ENCODE data around the gene KRT71. TPM values are rescaled to one million over a fixed set of nuclear protein-coding genes. Genes with fewer than 3 reads are reported as not detected.

KRT71 gene
- total RNA-seq, 1 donor from 2014 or later, result not detected

DNA sequence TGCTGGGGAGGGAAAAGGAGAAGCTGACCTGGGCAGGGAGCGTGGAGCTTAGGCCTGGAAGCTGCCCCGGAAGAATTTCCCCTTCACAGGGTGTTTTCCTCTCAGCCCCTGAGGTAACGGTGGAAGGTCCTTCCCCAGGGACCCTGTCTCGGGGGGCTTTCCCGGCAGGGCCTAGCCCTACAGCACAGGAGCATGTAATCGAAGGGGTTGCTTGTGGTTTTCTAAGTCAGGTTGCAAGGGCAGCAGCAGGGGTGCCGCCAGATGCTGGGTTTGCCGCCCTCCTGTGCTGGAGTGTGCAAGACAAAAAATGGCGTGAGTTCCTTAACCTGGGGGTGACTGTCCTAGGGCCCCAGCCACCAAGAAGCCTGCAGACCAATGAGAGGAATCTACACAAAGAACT is 22.3 kb upstream of the KRT71 start:
- DNase-seq, result no peak

- no peak for DNase-seq
These were observed 20.8 kb upstream of the KRT71 start, which contains the start of gene KRT74 for GRCh38 chr12:52573743-52574142. TSS of gene KRT74 (minus strand) at chr12:52573843. CDS start at chr12:52573777, 66 bp downstream.

DNA sequence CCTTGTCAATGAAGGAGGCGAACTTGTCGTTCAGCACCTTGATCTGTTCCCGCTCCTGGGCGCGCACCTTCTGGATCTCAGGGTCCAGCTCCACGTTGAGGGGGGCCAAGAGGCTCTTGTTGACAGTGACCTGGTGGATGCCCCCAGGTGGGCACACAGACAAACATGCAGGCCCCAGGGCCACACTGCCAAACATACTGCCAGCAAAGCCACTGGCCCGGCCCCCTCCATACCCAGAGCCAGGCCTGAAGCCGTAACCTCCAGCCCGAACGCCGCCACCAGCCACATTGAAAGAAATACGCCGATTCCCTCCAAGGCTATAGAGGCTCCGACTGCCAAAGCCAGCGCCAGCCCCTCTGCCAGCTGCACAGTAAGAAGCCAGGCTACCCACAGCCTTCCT is 20.4 kb upstream of the KRT71 start:
- DNase-seq, result no peak

DNA sequence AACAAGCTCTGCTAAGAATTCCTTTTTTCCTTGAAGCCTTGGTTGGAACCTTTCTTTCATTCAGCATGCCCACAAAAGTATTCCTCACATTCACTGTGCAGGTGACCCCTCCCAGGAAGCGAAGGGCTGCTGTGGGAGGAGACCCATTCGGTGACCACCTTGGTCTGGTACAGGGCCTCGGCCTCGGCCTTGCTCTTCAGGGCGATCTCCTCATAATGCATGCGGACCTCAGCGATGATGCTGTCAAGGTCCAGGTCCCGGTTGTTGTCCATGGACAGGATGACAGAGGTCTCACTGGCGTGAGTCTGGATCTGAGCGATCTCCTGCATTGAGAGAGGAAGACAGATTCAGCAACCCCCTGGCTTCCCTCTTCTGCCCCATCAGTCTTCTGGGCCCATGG is 17.6 kb upstream of the KRT71 start:
- no peak for DNase-seq

GRCh38 chr12:52568111-52568510 is 15.2 kb upstream of the KRT71 start:
- no peak for DNase-seq

- no peak for DNase-seq
These were observed 13.9 kb upstream of the KRT71 start for GRCh38 chr12:52566847-52567291.

DNA sequence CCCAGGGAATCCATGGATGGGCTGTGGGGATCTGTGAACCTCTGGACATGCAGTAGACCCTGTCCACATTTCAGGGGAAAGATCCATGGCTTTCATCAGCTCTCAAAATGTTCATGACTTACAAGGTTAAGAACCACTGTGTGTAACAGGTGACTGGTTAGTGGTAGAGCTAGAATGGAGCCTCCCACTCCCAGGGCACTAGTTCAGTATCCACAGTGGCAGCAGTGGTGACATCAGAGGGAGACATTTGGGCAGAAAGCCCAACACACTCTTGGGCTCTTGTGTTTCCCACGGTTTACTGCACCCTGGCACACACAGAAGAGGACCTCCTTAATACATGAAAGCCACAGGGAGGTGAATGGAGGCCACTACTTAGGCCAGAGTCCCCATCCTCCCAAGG is 11.6 kb upstream of the KRT71 start:
- no peak for DNase-seq

- DNase-seq, result no peak
These were observed 9.0 kb upstream of the KRT71 start for GRCh38 chr12:52561880-52562449.

DNA sequence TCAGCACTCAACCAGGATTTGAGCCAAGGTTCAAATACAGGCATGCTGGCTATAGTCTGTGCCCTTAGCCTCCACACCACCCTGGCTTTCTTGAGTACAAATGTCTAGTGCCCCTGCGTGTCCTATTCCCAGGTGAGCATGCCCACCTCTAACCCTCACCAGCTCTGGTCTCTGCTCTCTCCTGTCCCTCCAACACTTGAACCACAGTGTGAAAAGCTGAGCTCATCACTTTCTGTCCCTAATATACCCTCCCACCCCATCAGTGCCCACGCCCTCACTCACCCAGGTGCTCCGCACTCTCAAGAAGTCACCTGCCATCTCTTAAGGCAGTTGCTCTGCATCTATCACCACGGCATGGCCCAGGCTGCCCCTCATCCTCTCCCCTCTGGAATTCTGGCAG is 7.0 kb upstream of the KRT71 start:
- DNase-seq, result no peak

- no peak for DNase-seq
These were observed 6.0 kb upstream of the KRT71 start for GRCh38 chr12:52558781-52559445.

GRCh38 chr12:52557476-52557875 is 4.5 kb upstream of the KRT71 start:
- no peak for DNase-seq

GRCh38 chr12:52555577-52555976 is 2.6 kb upstream of the KRT71 start:
- DNase-seq, result no peak

DNA sequence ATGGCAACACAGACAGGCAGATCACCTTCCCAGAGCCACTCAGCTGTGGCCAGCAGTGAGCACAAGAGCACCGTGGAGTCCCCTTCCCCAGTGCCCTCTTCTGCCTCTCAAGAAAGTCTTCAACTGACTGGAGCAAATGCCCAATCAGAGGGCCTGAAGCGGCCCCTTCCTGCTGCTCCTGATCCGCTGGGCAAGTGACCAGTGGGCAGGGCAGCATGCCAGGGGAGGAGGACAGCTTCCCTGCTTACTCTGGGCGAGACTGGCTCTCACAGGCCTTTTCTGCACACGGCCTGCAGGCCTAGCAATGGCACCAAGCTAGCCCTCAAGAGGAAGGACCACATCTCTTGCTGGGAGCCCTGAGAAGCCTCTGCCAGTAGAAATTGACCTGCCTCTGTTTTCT is 890 bp downstream of the KRT71 start:
- DNase-seq, result no peak

- DNase-seq, result no peak
These were observed 1.6 kb downstream of the KRT71 start for GRCh38 chr12:52551216-52551865.

DNA sequence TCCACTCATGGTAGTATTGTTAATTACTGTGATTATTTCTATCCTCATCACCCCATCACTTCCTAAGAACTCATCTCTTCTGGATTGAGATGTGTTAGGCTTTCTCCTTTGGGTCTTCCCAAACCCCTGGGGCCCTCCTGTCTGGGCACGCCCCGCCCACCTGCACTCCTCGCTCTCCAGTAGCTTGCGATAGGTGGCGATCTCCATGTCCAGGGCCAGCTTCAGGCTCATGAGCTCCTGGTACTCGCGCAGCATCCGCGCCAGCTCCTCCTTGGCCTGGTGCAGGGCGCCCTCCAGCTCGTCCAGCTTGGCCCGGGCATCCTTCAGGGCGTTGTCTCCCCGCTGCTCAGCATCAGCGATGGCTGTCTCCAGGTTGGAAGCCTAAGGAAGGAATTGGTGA is 6.8 kb downstream of the KRT71 start:
- DNase-seq, result no peak

- no peak for DNase-seq
These were observed 8.7 kb downstream of the KRT71 start for GRCh38 chr12:52543985-52544883.

DNA sequence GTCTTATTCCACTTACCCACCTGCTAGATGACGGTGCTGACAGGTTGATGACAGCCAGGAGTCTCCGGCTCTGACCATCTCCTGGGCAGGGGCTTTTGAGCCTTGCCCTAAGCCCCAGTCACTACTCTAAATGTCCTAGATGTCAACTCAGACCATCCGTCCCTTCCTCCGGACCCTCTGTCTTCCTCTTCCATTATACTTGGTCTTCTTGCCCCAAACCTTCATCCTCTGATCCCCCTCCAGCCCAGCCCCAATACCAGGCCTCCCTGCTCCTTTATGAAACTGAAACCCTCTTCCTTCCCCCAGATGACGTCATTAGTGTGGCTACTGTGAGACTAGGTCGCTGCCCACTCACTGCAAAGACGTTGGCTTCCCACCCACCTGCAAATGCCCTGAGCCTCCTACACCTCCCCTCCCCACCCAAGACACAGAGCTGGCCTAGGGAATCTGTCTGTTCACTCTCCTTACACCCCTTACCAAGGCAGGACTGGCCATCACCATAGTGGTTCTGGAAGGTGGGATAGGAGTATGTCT is 10.1 kb downstream of the KRT71 start:
- DNase-seq, result no peak

DNA sequence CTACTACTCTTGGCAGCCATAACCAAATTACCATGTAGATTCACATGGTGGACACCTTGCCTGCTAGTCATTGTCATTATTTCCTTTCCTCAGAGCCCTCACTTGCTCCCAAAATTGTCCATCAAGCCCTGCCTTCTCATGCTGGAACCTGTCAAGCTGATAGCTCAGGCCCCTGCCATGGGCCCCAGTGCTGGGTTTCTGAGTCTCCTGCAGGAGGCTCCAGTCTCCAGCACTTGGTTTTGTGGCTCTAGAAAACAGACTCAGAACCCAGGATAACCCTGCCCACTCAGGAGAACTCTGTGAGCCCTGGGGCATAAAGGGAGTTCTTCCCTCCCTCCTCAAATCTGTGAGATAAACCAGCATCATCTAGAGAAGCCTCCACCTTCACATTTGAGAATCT is 10.8 kb downstream of the KRT71 start:
- no peak for DNase-seq

- no peak for DNase-seq
These were observed 11.2 kb downstream of the KRT71 start for GRCh38 chr12:52541709-52542108.

GRCh38 chr12:52540531-52540930 is 12.4 kb downstream of the KRT71 start:
- no peak for DNase-seq

- no peak for DNase-seq
These were observed 13.1 kb downstream of the KRT71 start for GRCh38 chr12:52539821-52540173.

DNA sequence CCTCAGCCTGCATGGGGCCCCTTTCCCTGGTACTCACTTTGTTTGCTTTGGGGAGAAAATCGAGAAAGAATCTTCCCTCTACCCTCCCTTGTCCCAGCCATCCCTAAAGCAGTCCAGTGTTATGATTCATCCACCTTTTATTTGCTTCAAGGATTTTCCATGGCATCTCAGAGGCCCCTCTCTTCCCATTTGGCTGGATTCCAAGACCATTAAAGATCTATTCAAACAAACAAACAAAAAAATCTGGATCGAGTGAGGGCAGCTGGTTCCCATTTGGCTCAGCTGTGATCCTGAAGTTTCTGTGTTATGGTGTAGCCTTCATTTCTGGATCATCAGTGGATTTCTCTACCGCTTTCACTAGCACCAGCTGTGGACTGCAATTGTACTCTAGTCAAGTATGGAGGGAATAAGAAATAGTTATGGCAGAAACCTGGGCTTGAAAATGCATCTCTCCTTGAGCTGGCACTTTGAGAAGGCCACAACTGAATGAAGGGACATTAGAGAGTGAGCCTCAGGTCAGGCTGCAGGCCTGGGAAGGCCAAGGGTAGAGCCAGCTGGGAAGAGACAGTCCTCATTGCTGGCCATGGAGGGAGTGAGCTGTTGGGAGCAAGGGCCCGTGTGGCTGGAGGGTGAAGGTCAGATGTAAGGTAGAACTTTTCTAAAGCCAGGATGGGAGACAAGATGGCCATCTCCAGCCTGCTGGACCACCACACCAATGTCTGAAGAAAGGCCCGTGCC is 13.7 kb downstream of the KRT71 start:
- DNase-seq, result no peak
